HEK293 (cell line): ENCODE data around the gene KLHL17.

Experiments used
- HOXD13 ChIP-seq: sonication (generic); formaldehyde crosslinking; IDR thresholded peaks from 2 replicates; pipeline ENCODE4 v1.8.0; 2022; ENCODE audit warnings: missing genetic modification reagents, borderline replicate concordance
- KLF1 ChIP-seq: fragments of 450-650 bp; formaldehyde crosslinking; IDR thresholded peaks from 2 replicates; pipeline ENCODE4 v1.5.1; 2016; ENCODE audit warnings: missing biosample characterization, missing genetic modification characterization
- KLF8 ChIP-seq: fragments of 450-650 bp; formaldehyde crosslinking; IDR thresholded peaks from 2 replicates; pipeline ENCODE4 v1.5.1; 2016; ENCODE audit warnings: missing biosample characterization, missing genetic modification characterization
- SCRT2 ChIP-seq: fragments of 450-650 bp; formaldehyde crosslinking; IDR thresholded peaks from 2 replicates; pipeline ENCODE4 v1.5.1; 2016; ENCODE audit warnings: missing biosample characterization, missing genetic modification characterization
- SP2 ChIP-seq: fragments of 450-650 bp; formaldehyde crosslinking; IDR thresholded peaks from 2 replicates; pipeline ENCODE4 v1.5.1; 2016; ENCODE audit warnings: missing biosample characterization, missing genetic modification characterization
- SP7 ChIP-seq: fragments of 450-650 bp; formaldehyde crosslinking; IDR thresholded peaks from 2 replicates; pipeline ENCODE4 v1.5.1; 2016; ENCODE audit warnings: missing biosample characterization, missing genetic modification characterization
- ZBTB48 ChIP-seq: fragments of 450-650 bp; formaldehyde crosslinking; IDR thresholded peaks from 2 replicates; pipeline ENCODE4 v1.5.1; 2016; ENCODE audit warnings: missing biosample characterization, missing genetic modification characterization
- ZFHX2 ChIP-seq: fragments of 450-650 bp; formaldehyde crosslinking; conservative IDR thresholded peaks from 2 replicates; pipeline ENCODE4 v1.5.1; 2016; ENCODE audit warnings: missing biosample characterization, missing genetic modification characterization
- ZFP37 ChIP-seq: fragments of 450-650 bp; formaldehyde crosslinking; IDR thresholded peaks from 2 replicates; pipeline ENCODE4 v1.5.1; 2016; ENCODE audit warnings: missing biosample characterization, missing genetic modification characterization
- ZNF10 ChIP-seq: fragments of 450-650 bp; formaldehyde crosslinking; IDR thresholded peaks from 2 replicates; pipeline ENCODE4 v1.5.1; 2017; ENCODE audit warnings: missing biosample characterization, missing genetic modification characterization
- ZNF211 ChIP-seq: fragments of 450-650 bp; formaldehyde crosslinking; IDR thresholded peaks from 2 replicates; pipeline ENCODE4 v1.5.1; 2016; ENCODE audit warnings: low read depth, missing biosample characterization, missing genetic modification characterization
- ZNF223 ChIP-seq: fragments of 450-650 bp; formaldehyde crosslinking; IDR thresholded peaks from 2 replicates; pipeline ENCODE4 v1.5.1; 2016; ENCODE audit warnings: missing biosample characterization, missing genetic modification characterization
- ZNF354C ChIP-seq: fragments of 450-650 bp; formaldehyde crosslinking; IDR thresholded peaks from 2 replicates; pipeline ENCODE4 v1.5.1; 2016; ENCODE audit warnings: missing biosample characterization, missing genetic modification characterization, low read depth, borderline replicate concordance
- ZNF37A ChIP-seq: fragments of 450-650 bp; IDR thresholded peaks from 2 replicates; pipeline ENCODE4 v1.5.1; 2018; ENCODE audit warnings: missing biosample characterization, missing genetic modification characterization
- ZNF391 ChIP-seq: fragments of 450-650 bp; formaldehyde crosslinking; IDR thresholded peaks from 2 replicates; pipeline ENCODE4 v1.5.1; 2016; ENCODE audit warnings: low read depth, missing biosample characterization, missing genetic modification characterization, borderline replicate concordance
- ZNF404 ChIP-seq: fragments of 450-650 bp; formaldehyde crosslinking; IDR thresholded peaks from 2 replicates; pipeline ENCODE4 v1.5.1; 2017; ENCODE audit warnings: missing biosample characterization, missing genetic modification characterization
- ZNF529 ChIP-seq: fragments of 450-650 bp; formaldehyde crosslinking; IDR thresholded peaks from 2 replicates; pipeline ENCODE4 v1.5.1; 2017; ENCODE audit warnings: missing genetic modification characterization, missing biosample characterization; ENCODE audit not compliant: insufficient replicate concordance
- ZNF658 ChIP-seq: fragments of 450-650 bp; formaldehyde crosslinking; IDR thresholded peaks from 2 replicates; pipeline ENCODE4; 2016; ENCODE audit warnings: missing biosample characterization, missing genetic modification characterization
- ZNF777 ChIP-seq: fragments of 450-650 bp; formaldehyde crosslinking; IDR thresholded peaks from 2 replicates; pipeline ENCODE4 v1.5.1; 2017; ENCODE audit warnings: missing biosample characterization, missing genetic modification characterization, borderline replicate concordance
- ZNF785 ChIP-seq: fragments of 450-650 bp; formaldehyde crosslinking; IDR thresholded peaks from 2 replicates; pipeline ENCODE4 v1.5.1; 2016; ENCODE audit warnings: missing biosample characterization, missing genetic modification characterization
- ZNF792 ChIP-seq: fragments of 450-650 bp; formaldehyde crosslinking; IDR thresholded peaks from 2 replicates; pipeline ENCODE4 v1.5.1; 2016; ENCODE audit warnings: missing biosample characterization, missing genetic modification characterization
- TF ChIP-seq, protein P1 (sequence below): fragments of 450-650 bp; formaldehyde crosslinking; IDR thresholded peaks from 2 replicates; pipeline ENCODE4 v1.5.1; 2016; ENCODE audit warnings: missing biosample characterization, missing genetic modification characterization
- TF ChIP-seq, protein P2 (sequence below): fragments of 450-650 bp; formaldehyde crosslinking; conservative IDR thresholded peaks from 2 replicates; pipeline ENCODE4 v1.5.1; 2016; ENCODE audit warnings: low read depth, missing biosample characterization, missing genetic modification characterization
- TF ChIP-seq, protein P3 (sequence below): fragments of 450-650 bp; formaldehyde crosslinking; IDR thresholded peaks from 2 replicates; pipeline ENCODE4 v1.5.1; 2017; ENCODE audit warnings: missing biosample characterization, missing genetic modification characterization
- TF ChIP-seq, protein P4 (sequence below): fragments of 450-650 bp; formaldehyde crosslinking; conservative IDR thresholded peaks from 2 replicates; pipeline ENCODE4 v1.5.1; 2016; ENCODE audit warnings: low read depth, missing biosample characterization, missing genetic modification characterization
- TF ChIP-seq, protein P5 (sequence below): fragments of 450-650 bp; formaldehyde crosslinking; IDR thresholded peaks from 2 replicates; pipeline ENCODE4 v1.5.1; 2016; ENCODE audit warnings: missing biosample characterization, missing genetic modification characterization

Gene KLHL17

DNA sequence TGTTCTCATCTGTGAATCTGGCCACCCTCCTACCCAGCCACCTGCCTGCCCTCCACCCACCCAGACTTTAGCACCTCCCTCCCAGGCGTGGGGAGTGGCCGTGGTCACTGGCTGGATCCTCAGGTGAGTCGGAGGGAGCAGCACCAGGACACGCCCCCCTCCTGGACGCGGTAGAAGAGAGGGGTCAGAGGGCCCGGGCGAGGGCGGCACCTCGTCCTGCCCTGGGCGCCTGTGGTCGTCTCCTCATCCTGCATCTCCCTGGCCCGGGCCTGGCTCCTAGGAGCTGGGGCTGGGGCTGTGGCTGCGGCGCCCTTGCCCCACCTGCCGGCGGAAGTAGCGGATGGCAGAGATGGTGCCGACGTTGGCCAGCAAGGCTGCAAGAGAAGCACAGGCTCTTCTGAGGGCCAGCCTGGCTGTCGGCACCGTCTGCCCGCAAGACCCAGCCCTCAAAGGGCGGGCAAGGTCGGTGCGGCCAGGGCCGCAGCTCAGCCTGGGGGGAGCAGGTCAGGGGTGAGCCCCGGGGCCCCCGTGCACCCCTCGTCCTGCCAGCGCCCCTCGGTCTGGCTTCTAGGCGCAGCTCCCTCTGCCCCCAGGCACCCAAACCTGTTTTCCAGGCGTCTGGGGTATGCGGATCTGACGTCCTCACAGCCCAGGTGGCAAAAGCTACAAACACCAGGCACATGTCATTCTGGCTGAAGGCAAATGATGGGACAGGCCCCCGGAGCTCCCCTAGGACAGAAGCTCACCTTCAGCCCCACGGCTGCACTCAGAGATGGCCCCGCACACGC, 15.7 kb downstream of the KLHL17 start (continued):
- TF ChIP-seq, protein P1, sequence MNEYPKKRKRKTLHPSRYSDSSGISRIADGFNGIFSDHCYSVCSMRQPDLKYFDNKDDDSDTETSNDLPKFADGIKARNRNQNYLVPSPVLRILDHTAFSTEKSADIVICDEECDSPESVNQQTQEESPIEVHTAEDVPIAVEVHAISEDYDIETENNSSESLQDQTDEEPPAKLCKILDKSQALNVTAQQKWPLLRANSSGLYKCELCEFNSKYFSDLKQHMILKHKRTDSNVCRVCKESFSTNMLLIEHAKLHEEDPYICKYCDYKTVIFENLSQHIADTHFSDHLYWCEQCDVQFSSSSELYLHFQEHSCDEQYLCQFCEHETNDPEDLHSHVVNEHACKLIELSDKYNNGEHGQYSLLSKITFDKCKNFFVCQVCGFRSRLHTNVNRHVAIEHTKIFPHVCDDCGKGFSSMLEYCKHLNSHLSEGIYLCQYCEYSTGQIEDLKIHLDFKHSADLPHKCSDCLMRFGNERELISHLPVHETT (tag by site-specific recombination): no peak
- TF ChIP-seq ZNF658 (tag by site-specific recombination) (no peak), KLF8 (tag by site-specific recombination) (peak; percentile 78), ZFHX2 (peak; percentile 57; the same call in 1 of the 2 replicates), ZNF10 (tag by site-specific recombination) (peak; percentile 35; the same call in 1 of the 2 replicates), SP7 (peak; percentile 40; the same call in 1 of the 2 replicates), ZNF354C (tag by site-specific recombination) (no peak), ZFP37 (tag by site-specific recombination) (peak; percentile 91; the same call in 1 of the 2 replicates), ZNF792 (no peak), ZNF211 (tag by site-specific recombination) (no peak), ZNF37A (tag by site-specific recombination) (no peak), ZNF404 (tag by site-specific recombination) (no peak), ZBTB48 (peak; percentile 43; the same call in 1 of the 2 replicates), KLF1 (tag by site-specific recombination) (peak; percentile 72), HOXD13 (no peak), SCRT2 (tag by site-specific recombination) (peak; percentile 66), ZNF777 (no peak), ZNF391 (0 out of 2 replicates have a peak, but pooled peaks have one; percentile 13), ZNF529 (tag by site-specific recombination) (no peak), ZNF223 (tag by site-specific recombination) (no peak), ZNF785 (tag by site-specific recombination) (no peak), SP2 (tag by site-specific recombination) (peak; percentile 63; the same call in 1 of the 2 replicates)
- TF ChIP-seq, protein P2, sequence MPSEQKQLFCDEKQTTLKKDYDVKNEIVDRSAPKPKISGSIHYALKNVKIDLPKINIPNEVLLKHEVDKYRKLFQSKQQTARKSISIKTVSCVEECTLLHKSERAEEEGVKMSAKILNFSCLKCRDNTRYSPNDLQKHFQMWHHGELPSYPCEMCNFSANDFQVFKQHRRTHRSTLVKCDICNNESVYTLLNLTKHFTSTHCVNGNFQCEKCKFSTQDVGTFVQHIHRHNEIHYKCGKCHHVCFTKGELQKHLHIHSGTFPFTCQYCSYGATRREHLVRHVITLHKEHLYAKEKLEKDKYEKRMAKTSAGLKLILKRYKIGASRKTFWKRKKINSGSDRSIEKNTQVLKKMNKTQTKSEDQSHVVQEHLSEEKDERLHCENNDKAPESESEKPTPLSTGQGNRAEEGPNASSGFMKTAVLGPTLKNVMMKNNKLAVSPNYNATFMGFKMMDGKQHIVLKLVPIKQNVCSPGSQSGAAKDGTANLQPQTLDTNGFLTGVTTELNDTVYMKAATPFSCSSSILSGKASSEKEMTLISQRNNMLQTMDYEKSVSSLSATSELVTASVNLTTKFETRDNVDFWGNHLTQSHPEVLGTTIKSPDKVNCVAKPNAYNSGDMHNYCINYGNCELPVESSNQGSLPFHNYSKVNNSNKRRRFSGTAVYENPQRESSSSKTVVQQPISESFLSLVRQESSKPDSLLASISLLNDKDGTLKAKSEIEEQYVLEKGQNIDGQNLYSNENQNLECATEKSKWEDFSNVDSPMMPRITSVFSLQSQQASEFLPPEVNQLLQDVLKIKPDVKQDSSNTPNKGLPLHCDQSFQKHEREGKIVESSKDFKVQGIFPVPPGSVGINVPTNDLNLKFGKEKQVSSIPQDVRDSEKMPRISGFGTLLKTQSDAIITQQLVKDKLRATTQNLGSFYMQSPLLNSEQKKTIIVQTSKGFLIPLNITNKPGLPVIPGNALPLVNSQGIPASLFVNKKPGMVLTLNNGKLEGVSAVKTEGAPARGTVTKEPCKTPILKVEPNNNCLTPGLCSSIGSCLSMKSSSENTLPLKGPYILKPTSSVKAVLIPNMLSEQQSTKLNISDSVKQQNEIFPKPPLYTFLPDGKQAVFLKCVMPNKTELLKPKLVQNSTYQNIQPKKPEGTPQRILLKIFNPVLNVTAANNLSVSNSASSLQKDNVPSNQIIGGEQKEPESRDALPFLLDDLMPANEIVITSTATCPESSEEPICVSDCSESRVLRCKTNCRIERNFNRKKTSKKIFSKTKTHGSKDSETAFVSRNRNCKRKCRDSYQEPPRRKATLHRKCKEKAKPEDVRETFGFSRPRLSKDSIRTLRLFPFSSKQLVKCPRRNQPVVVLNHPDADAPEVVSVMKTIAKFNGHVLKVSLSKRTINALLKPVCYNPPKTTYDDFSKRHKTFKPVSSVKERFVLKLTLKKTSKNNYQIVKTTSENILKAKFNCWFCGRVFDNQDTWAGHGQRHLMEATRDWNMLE (tag by site-specific recombination): no peak
- TF ChIP-seq, protein P3, sequence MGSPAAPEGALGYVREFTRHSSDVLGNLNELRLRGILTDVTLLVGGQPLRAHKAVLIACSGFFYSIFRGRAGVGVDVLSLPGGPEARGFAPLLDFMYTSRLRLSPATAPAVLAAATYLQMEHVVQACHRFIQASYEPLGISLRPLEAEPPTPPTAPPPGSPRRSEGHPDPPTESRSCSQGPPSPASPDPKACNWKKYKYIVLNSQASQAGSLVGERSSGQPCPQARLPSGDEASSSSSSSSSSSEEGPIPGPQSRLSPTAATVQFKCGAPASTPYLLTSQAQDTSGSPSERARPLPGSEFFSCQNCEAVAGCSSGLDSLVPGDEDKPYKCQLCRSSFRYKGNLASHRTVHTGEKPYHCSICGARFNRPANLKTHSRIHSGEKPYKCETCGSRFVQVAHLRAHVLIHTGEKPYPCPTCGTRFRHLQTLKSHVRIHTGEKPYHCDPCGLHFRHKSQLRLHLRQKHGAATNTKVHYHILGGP (tag by site-specific recombination): no peak
- TF ChIP-seq, protein P4, sequence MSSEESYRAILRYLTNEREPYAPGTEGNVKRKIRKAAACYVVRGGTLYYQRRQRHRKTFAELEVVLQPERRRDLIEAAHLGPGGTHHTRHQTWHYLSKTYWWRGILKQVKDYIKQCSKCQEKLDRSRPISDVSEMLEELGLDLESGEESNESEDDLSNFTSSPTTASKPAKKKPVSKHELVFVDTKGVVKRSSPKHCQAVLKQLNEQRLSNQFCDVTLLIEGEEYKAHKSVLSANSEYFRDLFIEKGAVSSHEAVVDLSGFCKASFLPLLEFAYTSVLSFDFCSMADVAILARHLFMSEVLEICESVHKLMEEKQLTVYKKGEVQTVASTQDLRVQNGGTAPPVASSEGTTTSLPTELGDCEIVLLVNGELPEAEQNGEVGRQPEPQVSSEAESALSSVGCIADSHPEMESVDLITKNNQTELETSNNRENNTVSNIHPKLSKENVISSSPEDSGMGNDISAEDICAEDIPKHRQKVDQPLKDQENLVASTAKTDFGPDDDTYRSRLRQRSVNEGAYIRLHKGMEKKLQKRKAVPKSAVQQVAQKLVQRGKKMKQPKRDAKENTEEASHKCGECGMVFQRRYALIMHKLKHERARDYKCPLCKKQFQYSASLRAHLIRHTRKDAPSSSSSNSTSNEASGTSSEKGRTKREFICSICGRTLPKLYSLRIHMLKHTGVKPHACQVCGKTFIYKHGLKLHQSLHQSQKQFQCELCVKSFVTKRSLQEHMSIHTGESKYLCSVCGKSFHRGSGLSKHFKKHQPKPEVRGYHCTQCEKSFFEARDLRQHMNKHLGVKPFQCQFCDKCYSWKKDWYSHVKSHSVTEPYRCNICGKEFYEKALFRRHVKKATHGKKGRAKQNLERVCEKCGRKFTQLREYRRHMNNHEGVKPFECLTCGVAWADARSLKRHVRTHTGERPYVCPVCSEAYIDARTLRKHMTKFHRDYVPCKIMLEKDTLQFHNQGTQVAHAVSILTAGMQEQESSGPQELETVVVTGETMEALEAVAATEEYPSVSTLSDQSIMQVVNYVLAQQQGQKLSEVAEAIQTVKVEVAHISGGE (tag by site-specific recombination): 0 out of 2 replicates have a peak, but pooled peaks have one; percentile 22
- TF ChIP-seq, protein P5, sequence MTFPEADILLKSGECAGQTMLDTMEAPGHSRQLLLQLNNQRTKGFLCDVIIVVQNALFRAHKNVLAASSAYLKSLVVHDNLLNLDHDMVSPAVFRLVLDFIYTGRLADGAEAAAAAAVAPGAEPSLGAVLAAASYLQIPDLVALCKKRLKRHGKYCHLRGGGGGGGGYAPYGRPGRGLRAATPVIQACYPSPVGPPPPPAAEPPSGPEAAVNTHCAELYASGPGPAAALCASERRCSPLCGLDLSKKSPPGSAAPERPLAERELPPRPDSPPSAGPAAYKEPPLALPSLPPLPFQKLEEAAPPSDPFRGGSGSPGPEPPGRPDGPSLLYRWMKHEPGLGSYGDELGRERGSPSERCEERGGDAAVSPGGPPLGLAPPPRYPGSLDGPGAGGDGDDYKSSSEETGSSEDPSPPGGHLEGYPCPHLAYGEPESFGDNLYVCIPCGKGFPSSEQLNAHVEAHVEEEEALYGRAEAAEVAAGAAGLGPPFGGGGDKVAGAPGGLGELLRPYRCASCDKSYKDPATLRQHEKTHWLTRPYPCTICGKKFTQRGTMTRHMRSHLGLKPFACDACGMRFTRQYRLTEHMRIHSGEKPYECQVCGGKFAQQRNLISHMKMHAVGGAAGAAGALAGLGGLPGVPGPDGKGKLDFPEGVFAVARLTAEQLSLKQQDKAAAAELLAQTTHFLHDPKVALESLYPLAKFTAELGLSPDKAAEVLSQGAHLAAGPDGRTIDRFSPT (tag by site-specific recombination): peak; percentile 94
